VCaP (cell line): ENCODE data around the gene ADAMTS12.

ENCODE experiments used
- H3K27ac ChIP-seq: fragments of 450-650 bp; 2 replicates; pipeline ENCODE4 v1.5.1; 2017
- TF ChIP-seq, protein P1 (sequence below): fragments of 450-650 bp; conservative IDR thresholded peaks from 2 replicates; pipeline ENCODE4 v1.5.1; 2017; ENCODE audit warnings: mild to moderate bottlenecking, moderate library complexity

ADAMTS12 gene

DNA sequence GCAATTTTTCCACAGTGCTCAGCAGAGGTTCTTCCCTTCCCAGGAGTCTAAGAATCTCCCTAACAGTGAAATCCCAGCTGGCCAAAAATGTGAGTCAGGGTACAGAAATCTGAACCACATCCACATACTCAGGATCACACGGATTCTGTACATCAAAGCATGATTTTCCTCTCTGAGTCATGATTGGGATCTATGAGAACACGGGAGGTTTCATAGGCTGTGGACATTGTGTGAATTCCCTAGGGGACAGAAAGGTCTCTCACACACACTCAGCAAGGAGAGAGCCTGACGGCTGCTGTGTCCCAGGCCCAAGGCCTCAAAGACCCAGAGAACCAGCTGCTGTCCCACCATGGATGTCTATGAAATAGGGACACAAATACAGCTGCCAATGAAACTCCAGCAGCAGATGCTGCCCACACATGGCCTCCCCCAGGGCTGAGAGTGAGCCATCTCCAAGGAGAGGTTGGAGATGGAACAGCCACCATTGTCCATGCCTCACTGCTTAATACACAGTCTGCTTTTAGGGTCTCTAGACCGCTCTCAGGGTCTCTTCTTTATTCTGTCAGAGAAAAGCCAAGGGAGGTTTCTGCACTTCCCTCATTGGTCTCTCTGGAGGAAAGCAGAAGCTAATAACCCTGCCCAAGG is 102.7 kb downstream of the ADAMTS12 start:
- TF ChIP-seq, protein P1, sequence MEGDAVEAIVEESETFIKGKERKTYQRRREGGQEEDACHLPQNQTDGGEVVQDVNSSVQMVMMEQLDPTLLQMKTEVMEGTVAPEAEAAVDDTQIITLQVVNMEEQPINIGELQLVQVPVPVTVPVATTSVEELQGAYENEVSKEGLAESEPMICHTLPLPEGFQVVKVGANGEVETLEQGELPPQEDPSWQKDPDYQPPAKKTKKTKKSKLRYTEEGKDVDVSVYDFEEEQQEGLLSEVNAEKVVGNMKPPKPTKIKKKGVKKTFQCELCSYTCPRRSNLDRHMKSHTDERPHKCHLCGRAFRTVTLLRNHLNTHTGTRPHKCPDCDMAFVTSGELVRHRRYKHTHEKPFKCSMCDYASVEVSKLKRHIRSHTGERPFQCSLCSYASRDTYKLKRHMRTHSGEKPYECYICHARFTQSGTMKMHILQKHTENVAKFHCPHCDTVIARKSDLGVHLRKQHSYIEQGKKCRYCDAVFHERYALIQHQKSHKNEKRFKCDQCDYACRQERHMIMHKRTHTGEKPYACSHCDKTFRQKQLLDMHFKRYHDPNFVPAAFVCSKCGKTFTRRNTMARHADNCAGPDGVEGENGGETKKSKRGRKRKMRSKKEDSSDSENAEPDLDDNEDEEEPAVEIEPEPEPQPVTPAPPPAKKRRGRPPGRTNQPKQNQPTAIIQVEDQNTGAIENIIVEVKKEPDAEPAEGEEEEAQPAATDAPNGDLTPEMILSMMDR, result no peak
- H3K27ac ChIP-seq, result no peak overlapping the region

DNA sequence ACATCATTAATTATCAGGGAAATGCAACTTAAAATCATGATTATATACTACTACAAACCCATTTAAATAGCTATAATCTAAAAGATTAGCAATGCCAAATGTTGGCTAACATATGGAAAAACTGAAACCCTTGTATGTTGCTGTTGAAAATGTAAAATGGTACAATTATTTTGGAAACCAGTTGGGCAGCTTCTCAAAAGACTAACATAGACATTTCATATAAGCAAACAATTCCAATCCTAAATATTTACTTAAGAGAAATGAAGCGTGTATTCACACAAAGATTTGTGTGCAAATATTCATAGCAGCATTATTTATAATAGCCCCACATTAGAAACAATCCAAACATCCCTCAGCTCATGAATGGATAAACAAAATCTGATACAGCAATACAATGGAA is 106.2 kb downstream of the ADAMTS12 start:
- no peak overlapping the region for H3K27ac ChIP-seq
- TF ChIP-seq, protein P1, result no peak

DNA sequence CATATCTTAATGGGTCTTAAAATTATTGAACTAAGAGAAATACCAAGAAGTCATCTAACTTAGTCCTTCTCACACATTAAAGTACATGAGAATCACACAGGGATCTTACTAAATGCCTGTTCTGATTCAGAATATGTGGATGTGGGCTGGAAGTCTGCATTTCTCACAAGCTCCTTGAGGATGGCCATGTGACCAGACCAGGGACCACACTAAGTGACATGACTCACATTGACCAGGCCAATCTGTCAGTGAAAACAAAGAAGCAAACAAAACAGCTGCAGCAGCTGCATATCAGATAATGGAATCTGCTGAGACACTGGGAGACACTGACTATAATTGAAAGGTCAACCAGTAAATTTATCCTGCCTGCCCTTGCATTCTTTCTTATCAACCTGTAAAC is 110.5 kb downstream of the ADAMTS12 start:
- no peak overlapping the region for H3K27ac ChIP-seq
- TF ChIP-seq, protein P1, result no peak

DNA sequence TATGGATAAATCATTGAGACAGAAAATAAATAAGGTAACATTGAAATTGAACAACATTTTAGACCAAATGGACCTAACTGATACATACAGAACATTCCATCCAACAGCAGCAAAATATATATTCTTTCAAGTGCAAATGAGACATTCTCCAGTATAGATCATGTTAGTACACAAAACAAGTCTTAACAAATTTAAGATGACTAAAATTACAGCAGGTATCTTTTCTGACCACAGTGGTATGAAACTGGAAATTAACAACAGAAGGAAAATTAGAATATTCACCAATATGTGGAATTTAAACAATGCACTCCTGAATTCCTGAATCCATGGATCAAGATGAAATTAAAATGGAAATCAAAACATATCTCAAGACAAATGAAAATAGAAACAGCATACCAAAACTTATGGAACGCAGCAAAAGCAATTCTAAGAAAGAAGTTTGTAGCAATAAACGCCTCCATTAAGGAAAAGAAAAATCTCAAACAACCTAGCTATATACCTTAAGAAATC is 115.6 kb downstream of the ADAMTS12 start:
- TF ChIP-seq, protein P1, result no peak
- H3K27ac ChIP-seq, result no peak overlapping the region

DNA sequence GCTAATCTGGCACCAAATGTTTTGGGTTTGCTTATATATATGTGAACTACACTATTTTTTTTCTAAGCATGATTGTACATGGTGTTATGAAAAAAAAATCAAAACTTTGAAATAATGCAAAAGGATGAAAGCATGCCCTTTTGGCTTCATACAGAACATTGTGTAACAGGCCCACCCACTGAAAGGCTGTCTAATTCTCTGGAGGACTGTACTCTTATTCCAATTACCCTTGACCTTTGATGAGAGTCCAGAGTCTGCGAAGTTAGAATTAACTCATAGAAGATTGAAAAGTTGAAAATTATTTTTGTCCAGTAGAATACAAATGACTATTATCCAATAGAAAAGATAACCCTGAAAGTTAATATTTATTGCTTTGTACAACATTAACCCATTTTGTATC is 117.4 kb downstream of the ADAMTS12 start:
- TF ChIP-seq, protein P1, result no peak
- no peak overlapping the region for H3K27ac ChIP-seq

DNA sequence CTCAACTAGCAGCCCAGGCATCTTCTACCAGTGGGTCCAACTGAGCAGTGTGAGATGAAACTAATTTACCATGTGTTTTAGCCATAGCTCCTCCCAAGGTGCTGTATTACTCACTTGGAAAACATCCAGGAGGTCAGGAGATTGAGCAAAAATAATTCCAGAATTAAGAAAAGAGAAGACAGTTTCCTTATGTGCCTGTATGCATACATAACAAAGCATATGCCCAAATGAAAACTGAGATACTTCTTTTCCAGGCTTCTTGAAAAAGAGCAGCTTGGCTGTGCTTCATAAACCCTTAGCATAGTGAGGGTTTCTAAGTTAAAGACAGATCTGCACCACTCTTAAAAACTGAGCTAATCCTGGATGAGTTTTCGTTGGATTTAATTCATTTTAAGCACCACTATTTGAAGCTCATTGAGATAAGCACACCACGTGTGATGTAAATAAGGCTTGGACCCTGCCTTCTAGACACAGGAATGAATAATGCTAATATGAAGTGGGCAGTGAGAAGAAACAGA is 119.4 kb downstream of the ADAMTS12 start:
- no peak overlapping the region for H3K27ac ChIP-seq
- TF ChIP-seq, protein P1, result no peak

DNA sequence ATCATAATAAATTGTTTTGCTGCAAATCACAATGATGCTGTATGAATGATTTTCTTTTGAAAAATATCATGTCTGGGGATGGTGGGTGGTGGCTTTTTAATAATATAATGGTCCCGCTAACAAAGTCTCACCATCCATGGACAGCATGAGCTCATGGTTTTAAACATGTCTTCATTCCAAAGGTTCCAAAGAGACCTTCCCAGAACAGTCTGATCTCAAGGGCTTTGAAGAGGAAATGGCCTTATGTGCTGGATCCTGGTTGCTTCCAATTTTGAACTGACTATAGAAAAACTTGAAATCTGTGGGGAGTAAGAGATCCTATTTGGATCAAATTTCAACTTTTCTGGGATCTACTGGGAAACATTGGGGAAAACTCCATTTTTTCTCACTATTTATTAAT is 121.8 kb downstream of the ADAMTS12 start:
- TF ChIP-seq, protein P1, result no peak
- no peak overlapping the region for H3K27ac ChIP-seq
